ENCODE data around the gene COMMD3.

Gene COMMD3

GRCh38 chr10:22320591-22321155, 4.5 kb downstream of the COMMD3 start, which contains the start of gene BMI1:
Gene BMI1, plus strand, starts transcription at chr10:22321099. Its CDS starts 5,351 bp downstream, at chr10:22326450.
- peak; percentile 64 for DNase-seq

GRCh38 chr10:22321156-22321923, 5.2 kb downstream of the COMMD3 start:
- DNase-seq = peak; percentile 37

DNA sequence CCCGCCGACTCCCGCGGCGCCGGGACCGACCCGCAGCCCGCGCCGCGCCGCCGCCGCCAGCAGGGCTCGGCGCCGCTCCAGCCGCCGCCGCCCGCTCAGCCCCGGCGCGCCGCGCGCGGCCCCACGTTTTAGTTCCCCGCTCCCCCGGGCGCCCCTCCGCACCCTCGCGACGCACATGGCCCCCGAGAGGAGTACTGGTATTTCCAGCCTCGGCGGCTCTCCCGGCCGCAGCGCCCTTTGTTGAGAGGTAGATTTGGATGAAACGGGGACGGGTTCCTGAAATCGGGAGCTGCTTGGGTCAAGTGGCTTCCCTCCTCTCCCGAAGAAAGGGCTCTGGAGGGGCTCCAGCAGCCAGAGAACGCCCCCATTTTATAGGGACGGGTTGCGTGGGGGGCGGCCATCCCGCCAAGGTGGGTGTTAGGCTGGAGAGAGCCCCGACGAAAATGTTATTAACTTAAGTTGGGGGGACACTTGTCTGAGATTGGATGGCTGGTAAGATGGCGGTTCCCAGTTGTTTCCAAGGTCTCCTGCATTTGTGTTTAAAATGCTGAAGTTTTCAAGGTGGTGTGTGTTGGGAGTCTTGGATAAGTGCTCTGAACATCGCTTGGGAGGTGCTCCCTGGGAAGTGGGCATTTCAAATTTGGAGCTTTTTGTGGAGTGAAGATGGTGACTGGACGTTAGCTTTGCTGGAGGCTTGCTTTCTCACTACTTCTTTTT, 5.9 kb downstream of the COMMD3 start:
- peak; percentile 5 for DNase-seq

- no peak for DNase-seq
Measured at GRCh38 chr10:22322641-22323160, 6.5 kb downstream of the COMMD3 start.

GRCh38 chr10:22323538-22324305, 7.5 kb downstream of the COMMD3 start:
- no peak for DNase-seq

GRCh38 chr10:22324413-22324812, 8.2 kb downstream of the COMMD3 start:
- no peak for DNase-seq

DNA sequence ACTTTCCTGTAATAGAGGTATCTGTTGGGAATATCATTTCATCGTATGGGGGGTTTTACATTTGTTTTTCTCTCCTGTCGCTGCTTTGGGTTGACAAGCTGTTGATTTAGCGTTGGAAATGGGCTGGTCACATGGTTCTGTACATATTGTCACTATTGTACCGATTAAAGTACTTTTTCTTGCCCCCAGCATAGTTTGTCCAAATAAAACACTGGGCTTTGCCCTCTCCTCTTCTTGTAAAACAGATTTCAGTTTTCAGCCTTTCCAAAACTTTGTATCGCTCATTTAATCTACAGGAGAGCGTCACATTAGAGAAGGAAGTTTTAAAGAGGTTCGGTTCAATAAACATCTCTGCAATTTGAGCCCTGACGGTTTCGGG, 8.7 kb downstream of the COMMD3 start:
- DNase-seq = no peak

GRCh38 chr10:22325272-22326144, 9.3 kb downstream of the COMMD3 start:
- DNase-seq = peak; percentile 10

DNA sequence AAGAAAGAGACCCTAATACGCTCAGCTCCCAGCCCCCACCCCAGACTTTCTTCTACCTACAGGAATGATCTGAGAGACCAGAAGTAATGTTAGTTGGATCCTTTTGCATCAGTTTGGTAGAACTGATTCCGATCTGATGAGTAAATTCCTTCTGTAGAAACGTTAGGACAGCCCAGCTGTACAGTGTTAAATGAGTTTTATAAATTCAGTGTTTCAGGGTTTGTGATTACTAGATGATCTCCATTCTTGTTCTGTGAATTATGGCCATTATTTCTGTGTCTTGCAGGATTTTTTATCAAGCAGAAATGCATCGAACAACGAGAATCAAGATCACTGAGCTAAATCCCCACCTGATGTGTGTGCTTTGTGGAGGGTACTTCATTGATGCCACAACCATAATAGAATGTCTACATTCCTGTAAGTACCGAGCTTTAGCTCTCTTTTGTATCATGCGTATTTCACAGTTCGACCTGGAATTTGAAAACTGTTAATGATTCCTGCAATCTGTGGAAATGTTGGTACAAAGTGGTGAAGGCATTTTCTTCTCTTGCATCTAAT, 10.0 kb downstream of the COMMD3 start:
- no peak for DNase-seq

DNA sequence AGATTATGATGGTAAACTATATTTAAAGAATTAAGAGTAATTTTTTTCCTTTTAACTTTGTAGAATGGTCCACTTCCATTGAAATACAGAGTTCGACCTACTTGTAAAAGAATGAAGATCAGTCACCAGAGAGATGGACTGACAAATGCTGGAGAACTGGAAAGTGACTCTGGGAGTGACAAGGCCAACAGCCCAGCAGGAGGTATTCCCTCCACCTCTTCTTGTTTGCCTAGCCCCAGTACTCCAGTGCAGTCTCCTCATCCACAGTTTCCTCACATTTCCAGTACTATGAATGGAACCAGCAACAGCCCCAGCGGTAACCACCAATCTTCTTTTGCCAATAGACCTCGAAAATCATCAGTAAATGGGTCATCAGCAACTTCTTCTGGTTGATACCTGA, 13.0 kb downstream of the COMMD3 start:
- no peak for DNase-seq

DNA sequence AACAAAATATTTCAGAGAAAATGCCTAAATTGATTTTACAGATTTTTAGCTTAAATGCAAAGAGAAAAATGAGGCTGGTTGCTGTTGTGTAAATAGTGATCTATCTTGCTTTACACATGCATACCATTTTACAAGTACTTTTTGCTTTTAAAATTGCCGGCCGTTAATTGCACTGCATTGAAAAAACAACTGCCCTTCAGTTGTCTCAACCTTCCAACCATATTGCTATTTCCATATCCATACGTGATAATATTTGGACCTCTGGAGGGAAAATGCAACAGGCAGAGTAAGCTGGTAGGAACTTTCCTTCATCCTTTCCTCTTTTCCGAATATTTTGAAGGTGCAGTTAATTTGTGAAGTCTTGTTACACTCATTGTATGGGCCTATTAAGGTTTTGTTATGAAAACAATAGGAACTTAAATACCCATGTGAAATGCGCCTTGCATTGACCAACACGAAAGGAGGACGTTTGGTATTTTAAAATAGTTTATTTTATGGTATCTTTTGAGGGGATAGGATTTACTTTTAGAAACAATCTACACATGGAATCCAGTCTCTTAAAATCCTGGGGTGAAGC, 16.0 kb downstream of the COMMD3 start:
- no peak for DNase-seq

DNA sequence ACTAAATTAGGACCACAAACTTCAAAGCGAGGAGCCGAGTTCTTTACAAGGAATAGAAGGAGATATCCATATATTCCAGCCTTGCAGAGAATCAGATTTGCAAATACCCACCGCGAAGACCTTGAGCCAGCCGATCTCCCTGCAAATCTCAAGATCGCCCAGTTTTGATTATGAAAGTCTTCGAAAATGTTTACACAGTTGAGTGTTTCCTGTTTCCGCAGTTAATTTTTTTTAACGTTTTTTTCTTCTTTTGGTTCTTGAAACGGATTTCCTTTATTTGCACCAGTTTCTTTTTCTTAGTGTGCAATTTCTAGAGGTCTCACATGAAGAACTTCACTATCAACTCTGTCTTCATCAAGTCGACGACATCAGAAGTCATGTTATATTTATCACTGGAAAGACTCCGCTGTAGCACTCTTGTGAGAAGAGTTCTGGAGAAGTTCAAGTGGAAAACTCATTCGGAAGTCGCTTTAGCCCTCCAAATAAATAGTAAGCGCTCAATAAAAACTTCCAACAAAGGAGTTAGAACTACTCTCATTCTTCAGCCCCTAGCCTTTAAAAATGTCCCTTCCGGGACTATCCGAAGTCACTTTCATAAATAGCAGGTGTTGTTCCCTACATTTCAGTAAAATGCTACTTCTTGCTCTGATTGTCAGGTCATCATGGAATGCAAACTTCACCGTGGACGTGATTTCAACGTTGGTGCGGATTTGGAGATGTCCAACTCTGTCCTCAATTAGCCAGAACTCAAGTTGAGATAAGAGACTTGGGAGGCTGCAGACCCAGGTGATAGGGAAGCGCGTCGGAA, 17.2 kb downstream of the COMMD3 start:
- DNase-seq = no peak

DNA sequence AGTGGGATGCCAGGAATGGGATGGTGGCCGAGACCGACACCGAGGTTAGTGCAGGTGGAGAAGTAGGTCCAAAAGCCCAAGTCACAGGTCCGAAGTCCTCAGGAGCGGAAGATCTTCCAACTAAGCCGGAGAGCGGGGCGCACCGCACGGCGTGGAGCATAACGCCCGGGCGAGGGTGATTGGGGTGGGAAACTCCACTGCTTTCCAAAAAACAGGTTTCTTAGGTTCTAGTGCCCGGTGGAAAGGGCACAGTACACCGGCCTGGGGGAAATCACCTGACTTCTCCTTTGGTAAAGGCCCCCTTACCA, 17.7 kb downstream of the COMMD3 start:
- DNase-seq = no peak

GRCh38 chr10:22334414-22335172, 18.4 kb downstream of the COMMD3 start:
- no peak for DNase-seq

GRCh38 chr10:22335173-22335933, 19.2 kb downstream of the COMMD3 start:
- no peak for DNase-seq

DNA sequence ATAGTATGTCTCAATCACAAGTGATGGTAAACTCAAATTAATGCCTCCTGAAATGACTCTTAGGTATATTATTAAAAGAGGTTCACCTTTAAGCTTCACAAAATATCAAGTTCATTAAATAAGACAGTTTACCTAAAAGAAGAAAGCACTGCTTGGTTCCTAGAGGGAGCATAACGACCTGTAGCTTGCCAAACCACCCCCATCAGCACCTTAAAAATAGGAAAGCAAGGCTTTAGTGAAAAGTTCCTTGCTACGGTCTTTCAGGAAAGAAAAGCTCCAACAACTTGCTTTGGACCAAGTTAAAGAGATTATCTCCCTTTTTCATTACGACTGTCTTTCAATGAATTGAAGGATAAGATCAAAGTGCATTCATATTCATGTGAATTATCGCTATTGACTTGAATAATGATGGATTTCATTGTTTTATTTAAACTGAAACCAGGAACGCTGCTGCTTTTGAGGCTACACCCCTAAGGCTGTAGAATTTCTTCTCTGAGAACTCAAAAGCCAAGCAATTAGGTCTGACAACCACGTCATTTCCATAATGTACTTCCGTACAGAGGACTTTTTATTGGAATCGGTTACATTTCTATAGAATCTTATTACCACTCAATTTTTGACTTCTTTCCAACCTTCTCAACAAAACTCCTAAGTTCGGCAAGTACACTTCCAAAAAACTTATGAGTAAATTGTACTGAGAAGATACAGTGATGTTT, 22.2 kb downstream of the COMMD3 start:
- no peak for DNase-seq

DNA sequence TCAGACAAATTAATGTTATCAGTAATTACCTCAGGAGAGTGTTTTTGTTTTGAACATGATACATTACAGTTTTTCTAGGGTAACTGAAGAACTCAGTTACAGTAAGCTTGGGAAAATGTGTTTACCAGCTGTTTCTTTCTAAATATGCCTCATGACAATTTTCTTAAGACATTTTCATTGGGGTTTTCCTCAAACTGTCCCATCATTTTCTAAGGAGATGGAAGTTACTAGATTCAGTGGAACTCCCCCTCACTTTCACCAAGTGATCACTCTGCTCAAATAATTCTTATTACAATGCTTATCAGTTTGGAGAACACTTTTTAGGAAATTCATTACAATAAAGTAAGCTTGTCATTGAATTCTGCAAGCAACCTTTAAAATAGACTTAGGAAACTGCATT, 22.7 kb downstream of the COMMD3 start:
- DNase-seq = no peak

DNA sequence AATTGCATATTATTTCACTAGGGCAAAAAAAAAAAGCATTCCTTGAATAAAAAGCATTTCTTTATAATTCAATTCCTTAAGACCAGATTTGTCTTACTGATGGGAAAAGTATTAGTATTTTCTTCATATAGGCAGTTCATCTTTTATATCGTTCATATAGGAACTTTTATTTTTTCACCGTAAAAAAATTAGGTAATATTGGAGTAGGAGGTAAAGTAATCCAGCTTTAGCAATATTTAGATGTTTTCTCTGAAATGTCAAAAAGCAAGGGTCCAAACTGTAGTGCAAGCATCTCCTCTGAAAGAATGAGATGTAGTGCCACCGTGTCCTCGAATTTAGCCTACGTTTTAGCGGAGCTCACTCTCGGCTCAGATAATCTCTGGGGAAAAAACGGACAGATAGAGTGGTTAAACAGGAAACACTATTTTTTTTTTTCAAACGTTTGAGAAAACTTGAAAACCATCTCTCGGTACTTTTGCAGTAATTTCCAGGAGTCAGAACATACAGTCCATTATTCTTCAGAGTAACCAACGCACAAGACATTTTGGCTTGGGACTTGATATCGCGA, 23.7 kb downstream of the COMMD3 start:
- DNase-seq = no peak
